Type B pancreatic cell (in vitro differentiated cells): ENCODE data around the gene NBAS. TPM values are rescaled to one million over a fixed set of nuclear protein-coding genes. Genes with fewer than 3 reads are reported as not detected.

Experiments used
- DNase-seq: peaks from one replicate; pipeline ENCODE4 v3.0.0; 2021; ENCODE audit warnings: mixed read lengths; ENCODE audit not compliant: unreplicated experiment; ENCODE audit errors: extremely low spot score
- H3K27ac Mint-ChIP-seq: 2 replicates; pipeline ENCODE4 v1.8.0; 2021; ENCODE audit warnings: mild to moderate bottlenecking, mixed read lengths
- H3K27me3 Mint-ChIP-seq: 2 replicates; pipeline ENCODE4 v1.8.0; 2021; ENCODE audit warnings: mixed read lengths
- H3K36me3 Mint-ChIP-seq: 2 replicates; pipeline ENCODE4 v1.8.0; 2021; ENCODE audit warnings: mixed read lengths
- H3K4me1 Mint-ChIP-seq: one replicate; pipeline ENCODE4 v1.8.0; 2021; ENCODE audit warnings: mixed read lengths; ENCODE audit not compliant: unreplicated experiment
- H3K4me3 Mint-ChIP-seq: 2 replicates; pipeline ENCODE4 v1.8.0; 2021; ENCODE audit warnings: mild to moderate bottlenecking, mixed read lengths
- H3K9me3 Mint-ChIP-seq: 2 replicates; pipeline ENCODE4 v1.8.0; 2021; ENCODE audit warnings: mixed read lengths
- CTCF ChIP-seq: fragments of 200-600 bp; sonication (generic); conservative IDR thresholded peaks from 2 replicates; pipeline ENCODE4 v1.5.0; 2021; ENCODE audit warnings: antibody characterized with exemption, mild to moderate bottlenecking
- long read RNA-seq: library from polyadenylated mRNA; unstranded; transcript quantifications from one replicate; pipeline ENCODE4 v2.0.0, GENCODE V29; 2020
- total RNA-seq: library from RNA; stranded (reverse); gene quantifications from 2 replicates; pipeline ENCODE4 v1.2.1, GENCODE V29; 2021; ENCODE audit warnings: low replicate concordance

The NBAS gene
- 44.3 and 53.5 TPM in 2 replicates for total RNA-seq
- long read RNA-seq, partial matches to known transcripts: 59 of 63 reads
- long read RNA-seq, other reads (novel, unspliced or antisense): 4 of 63 reads

DNA sequence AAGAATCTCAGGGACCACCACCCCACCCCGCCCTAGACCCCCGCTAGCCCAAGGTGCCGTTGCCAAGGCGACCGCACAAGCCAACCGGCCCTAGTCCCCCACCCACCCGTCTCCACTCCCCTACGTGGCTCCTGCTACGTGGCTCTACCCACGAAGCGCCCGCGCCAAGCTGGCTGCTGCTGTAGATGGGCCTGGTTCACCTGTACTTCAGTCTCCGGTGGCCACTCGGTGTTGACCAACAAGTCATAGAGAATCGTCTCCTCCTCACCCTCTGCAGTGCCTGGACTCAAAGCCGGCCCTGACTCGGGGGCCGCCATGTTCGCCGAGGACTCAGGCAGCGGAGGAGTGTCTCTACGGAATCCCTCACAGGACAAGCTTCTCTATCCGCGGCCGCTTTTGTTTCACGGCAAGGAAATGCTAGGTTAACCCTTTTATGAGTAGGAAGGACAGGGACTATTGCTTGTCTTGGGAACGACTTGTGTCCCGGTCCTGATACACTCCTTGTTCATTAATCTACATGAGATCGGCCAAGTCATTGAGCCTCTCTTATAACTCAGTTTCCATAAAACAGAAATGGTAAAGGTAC, at the start of gene NBAS:
Gene NBAS (minus strand): TSS at position 347 of the 586 bp plus-strand sequence. CDS start 30 bp downstream, at position 317.
- H3K4me1 Mint-ChIP-seq: peaks cover 41% of the 10 kb centered on the region
- H3K27ac Mint-ChIP-seq: peak within 1 kb of the TSS; percentile 90
- H3K4me3 Mint-ChIP-seq: peak within 1 kb of the TSS; percentile 100
- DNase-seq: peak; percentile 83
- H3K36me3 Mint-ChIP-seq: peaks cover under 1% of the 10 kb centered on the region
- no peaks in the 10 kb centered on the region for H3K9me3 Mint-ChIP-seq
- H3K27me3 Mint-ChIP-seq: no peaks in the 10 kb centered on the region
- no peak for TF ChIP-seq CTCF

DNA sequence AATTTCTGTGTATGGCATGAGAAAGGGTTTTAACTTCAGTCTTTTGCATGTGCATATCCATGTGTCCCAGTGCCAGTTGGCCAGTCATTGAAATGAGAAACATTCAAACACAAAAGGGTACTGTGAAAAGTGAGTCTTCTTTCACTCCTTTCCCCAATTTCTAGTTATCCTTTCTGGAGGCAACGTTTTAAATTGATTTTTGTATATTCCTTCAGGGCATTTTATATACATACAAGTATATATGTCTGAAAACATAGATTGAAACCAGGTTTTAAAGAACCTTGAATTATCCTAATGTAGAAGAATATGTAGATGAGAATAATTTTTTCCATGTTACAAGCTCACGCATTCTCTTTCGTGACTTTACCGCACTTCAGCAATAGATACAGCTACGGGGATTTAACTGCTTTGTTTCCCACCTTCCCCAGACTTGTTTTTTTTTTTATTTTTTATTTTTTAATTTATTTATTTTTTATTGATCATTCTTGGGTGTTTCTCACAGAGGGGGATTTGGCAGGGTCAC, 49.4 kb upstream of the NBAS start:
- no peaks in the 10 kb centered on the region for H3K27me3 Mint-ChIP-seq
- H3K4me1 Mint-ChIP-seq: no peaks in the 10 kb centered on the region
- H3K36me3 Mint-ChIP-seq: peaks cover 40% of the 10 kb centered on the region
- TF ChIP-seq CTCF: no peak
- H3K9me3 Mint-ChIP-seq: no peaks in the 10 kb centered on the region
- no peak overlapping the region for H3K27ac Mint-ChIP-seq
- DNase-seq: no peak
- H3K4me3 Mint-ChIP-seq: no peak overlapping the region

DNA sequence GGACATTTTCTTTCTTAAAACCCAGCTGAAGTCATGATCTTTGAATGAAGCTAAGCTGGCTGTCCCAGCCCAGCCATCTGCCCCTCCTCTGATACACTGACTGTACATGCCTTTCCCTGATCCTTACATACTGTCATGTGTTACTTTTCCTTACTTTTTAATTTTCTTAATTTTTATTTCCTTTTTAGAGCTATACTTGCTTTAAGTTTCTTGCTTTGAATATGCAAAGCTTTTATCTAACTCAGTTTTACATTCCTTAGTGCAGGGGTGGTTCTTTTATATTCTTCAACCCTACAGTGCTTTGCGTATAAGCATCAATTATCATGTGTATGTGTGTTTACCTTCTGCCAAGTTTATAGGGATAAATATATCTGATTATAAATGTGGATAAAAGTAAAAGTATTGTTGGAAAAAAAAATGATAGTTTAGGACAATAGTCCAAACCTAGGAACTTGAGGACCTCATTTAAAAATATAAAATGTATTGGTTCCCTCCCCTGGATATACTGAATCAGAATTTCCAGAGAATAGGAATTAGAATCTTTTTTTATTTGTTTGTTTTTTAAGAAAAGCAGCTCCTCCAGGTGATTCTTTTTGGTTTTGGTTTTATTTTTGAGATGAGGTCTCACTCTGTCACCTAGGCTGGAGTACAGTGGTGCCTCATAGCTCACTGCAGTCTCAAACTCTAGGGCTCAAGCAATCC, 48.4 kb upstream of the NBAS start:
- H3K27ac Mint-ChIP-seq: no peak overlapping the region
- TF ChIP-seq CTCF: no peak
- H3K4me3 Mint-ChIP-seq: no peak overlapping the region
- H3K4me1 Mint-ChIP-seq: no peaks in the 10 kb centered on the region
- no peaks in the 10 kb centered on the region for H3K9me3 Mint-ChIP-seq
- no peaks in the 10 kb centered on the region for H3K27me3 Mint-ChIP-seq
- H3K36me3 Mint-ChIP-seq: peaks cover 50% of the 10 kb centered on the region
- no peak for DNase-seq

GRCh38 chr2:15608392-15608761, 47.2 kb upstream of the NBAS start:
- TF ChIP-seq CTCF: no peak
- H3K4me1 Mint-ChIP-seq: no peaks in the 10 kb centered on the region
- H3K36me3 Mint-ChIP-seq: peaks cover 49% of the 10 kb centered on the region

GRCh38 chr2:15607709-15608391, 46.7 kb upstream of the NBAS start:
- no peak for TF ChIP-seq CTCF
- Mint-ChIP-seq H3K36me3 (peaks cover 51% of the 10 kb centered on the region), H3K4me3 (no peak overlapping the region), H3K9me3 (no peaks in the 10 kb centered on the region), H3K4me1 (no peaks in the 10 kb centered on the region), H3K27ac (no peak overlapping the region), H3K27me3 (no peaks in the 10 kb centered on the region)
- DNase-seq: no peak

More at GRCh38 chr2:15608392-15608761, 47.2 kb upstream of the NBAS start:
- no peak overlapping the region for H3K4me3 Mint-ChIP-seq
- no peak overlapping the region for H3K27ac Mint-ChIP-seq
- H3K27me3 Mint-ChIP-seq: no peaks in the 10 kb centered on the region
- no peaks in the 10 kb centered on the region for H3K9me3 Mint-ChIP-seq
- DNase-seq: no peak
